Measurements from ENCODE around the gene HIP1. TPM values are rescaled to one million over a fixed set of nuclear protein-coding genes. Genes with fewer than 3 reads are reported as not detected.
A peak's percentile ranks its signal among the peaks of the same experiment; 100 is the strongest.

Gene HIP1
- total and polyA plus RNA-seq, 2 of the 13 experiments (the other 11 are each of a cell fraction or from before 2014, with no cell fraction given) = 4.5 to 6.2 TPM

DNA sequence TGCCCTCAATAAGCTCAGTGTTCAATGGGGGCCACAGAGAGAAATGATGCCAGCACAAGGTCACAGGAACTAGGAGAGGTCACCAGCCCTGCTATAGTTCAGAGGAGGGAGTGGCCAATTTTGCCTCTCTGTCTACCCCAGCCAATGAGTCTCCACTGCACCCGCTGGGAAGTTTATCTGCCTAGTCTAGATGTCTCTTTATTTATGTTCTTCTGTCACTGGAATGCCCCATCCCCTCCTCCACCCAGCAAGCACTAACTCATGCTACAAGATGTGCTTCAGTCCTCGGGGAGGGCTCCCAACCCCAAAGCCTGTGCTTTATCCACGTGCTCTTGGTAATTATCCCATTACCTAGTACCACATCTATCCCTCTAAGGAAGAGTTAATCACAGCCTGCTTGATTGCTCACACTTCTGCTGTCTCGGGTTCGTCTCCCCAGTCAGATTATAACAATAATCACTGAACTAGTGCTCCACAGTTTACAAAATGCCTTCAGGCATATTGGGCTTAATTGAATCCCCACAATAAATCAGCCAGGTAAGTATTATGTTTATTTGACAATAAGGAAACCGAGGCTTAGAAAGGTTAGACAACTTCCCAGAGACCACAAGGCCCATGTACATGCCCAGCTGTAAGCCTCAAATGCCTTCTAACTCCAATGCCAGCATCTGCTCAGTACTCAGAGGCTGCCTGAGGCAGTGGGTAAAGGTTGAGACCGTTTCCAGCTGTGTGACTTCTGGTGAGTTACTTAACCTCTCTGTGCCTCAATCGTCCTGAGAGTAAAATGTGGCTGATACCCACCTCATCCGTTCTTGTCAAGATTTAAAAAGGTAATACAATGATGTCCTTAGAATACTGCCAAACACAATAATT is 3.9 kb downstream of the HIP1 start:
- no peak for ATAC-seq
- no peak for FAIRE-seq
- H3K9me3 ChIP-seq (ENCODE audit: low read length) = no peaks in the 10 kb centered on the region
- no peaks in the 10 kb centered on the region for H3K79me2 ChIP-seq (ENCODE audit: insufficient read depth, low read length)
- peak; percentile 45 for DNase-seq (ENCODE audit: low spot score)
- no TSS peak for BruUV-seq (replicated peaks)
- no peak overlapping the region for H3K4me2 ChIP-seq (ENCODE audit: low read depth, low read length)
- peaks cover 21% of the 10 kb centered on the region for H3K4me1 ChIP-seq (ENCODE audit: insufficient read depth, low read length)
- H3K36me3 ChIP-seq (replicated peaks in 1 of 2; ENCODE audit: control insufficient read depth in 1 of 2, insufficient read depth in 2 of 2, low read length in 2 of 2) = no peaks in the 10 kb centered on the region
- no peak overlapping the region for H3K4me3 ChIP-seq (replicated peaks in 1 of 3; ENCODE audit: insufficient read depth in 1 of 3, low read depth in 2 of 3, low read length in 3 of 3)
- intact Hi-C loops (cut with micrococcal nuclease; ENCODE audit: unreplicated experiment) (no loop called here), in situ Hi-C loops (cut with HindIII; ENCODE audit: extremely low pct_ligation_motif_present, low pct_unique_long_range_greater_than_20kb) (no loop called here)
- H3K9ac ChIP-seq (ENCODE audit: insufficient read depth, low read depth, low read length) = no peak overlapping the region
- WGBS (ENCODE audit: low lambda C conversion rate) = 80% methylated on average over 8 of the region's 9 CpGs
- POLR2A ChIA-PET = no interaction called here
- CTCF ChIA-PET (ENCODE audit: low intra/inter-chr PET ratio, low total read pairs) = no interaction called here
- H4K20me1 ChIP-seq (ENCODE audit: insufficient read depth, low read length) = no peaks in the 10 kb centered on the region
- TF ChIP-seq ZNF549 (CRISPR knock-in tag; IDR thresholded peaks at IDR 0.05) = no peak
- peak; percentile 61; the same call in 1 of the 2 replicates for TF ChIP-seq ZMYM3 (CRISPR knock-in tag; IDR thresholded peaks at IDR 0.05)
- no peak for TF ChIP-seq CBX1 (IDR thresholded peaks at IDR 0.05; ENCODE audit: low read depth)
- no peak for TF ChIP-seq ZBTB33 (CRISPR knock-in tag; IDR thresholded peaks at IDR 0.05)
- no peak for TF ChIP-seq NR2F6 (IDR thresholded peaks at IDR 0.05)
- 0 out of 2 replicates have a peak, but pooled peaks have one; percentile 13 for TF ChIP-seq NR2F6 (CRISPR knock-in tag; IDR thresholded peaks at IDR 0.05)
- TF ChIP-seq THAP8 (CRISPR knock-in tag; IDR thresholded peaks at IDR 0.05; ENCODE audit: borderline replicate concordance) = no peak
- no peak for TF ChIP-seq ZNF841 (CRISPR knock-in tag; IDR thresholded peaks at IDR 0.05; ENCODE audit: borderline replicate concordance)
- TF ChIP-seq ZKSCAN5 (CRISPR knock-in tag; IDR thresholded peaks at IDR 0.05) = no peak
- TF ChIP-seq, protein P1, sequence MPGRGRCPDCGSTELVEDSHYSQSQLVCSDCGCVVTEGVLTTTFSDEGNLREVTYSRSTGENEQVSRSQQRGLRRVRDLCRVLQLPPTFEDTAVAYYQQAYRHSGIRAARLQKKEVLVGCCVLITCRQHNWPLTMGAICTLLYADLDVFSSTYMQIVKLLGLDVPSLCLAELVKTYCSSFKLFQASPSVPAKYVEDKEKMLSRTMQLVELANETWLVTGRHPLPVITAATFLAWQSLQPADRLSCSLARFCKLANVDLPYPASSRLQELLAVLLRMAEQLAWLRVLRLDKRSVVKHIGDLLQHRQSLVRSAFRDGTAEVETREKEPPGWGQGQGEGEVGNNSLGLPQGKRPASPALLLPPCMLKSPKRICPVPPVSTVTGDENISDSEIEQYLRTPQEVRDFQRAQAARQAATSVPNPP (CRISPR knock-in tag; IDR thresholded peaks at IDR 0.05) = no peak
- TF ChIP-seq ZNF33A (CRISPR knock-in tag; IDR thresholded peaks at IDR 0.05; ENCODE audit: borderline replicate concordance) = no peak
- TF ChIP-seq ZNF414 (CRISPR knock-in tag; IDR thresholded peaks at IDR 0.05) = no peak
- TF ChIP-seq ZNF768 (CRISPR knock-in tag; IDR thresholded peaks at IDR 0.05) = peak; percentile 89
- no peak for TF ChIP-seq GABPB1 (CRISPR knock-in tag; IDR thresholded peaks at IDR 0.05)
- TF ChIP-seq ZNF432 (CRISPR knock-in tag; IDR thresholded peaks at IDR 0.05; ENCODE audit: borderline replicate concordance) = no peak
- TF ChIP-seq HINFP (CRISPR knock-in tag; IDR thresholded peaks at IDR 0.05; ENCODE audit: low read depth) = no peak
- TF ChIP-seq ZNF839 (CRISPR knock-in tag; IDR thresholded peaks at IDR 0.05; ENCODE audit: borderline replicate concordance) = no peak
- no peak for TF ChIP-seq AGO2 (optimal IDR thresholded peaks at IDR 0.05; ENCODE audit: low read depth, low read length)
- no peak for TF ChIP-seq ZNF720 (CRISPR knock-in tag; IDR thresholded peaks at IDR 0.05)
- no peak for TF ChIP-seq ZNF251 (CRISPR knock-in tag; IDR thresholded peaks at IDR 0.05)
- H3K27ac ChIP-seq (ENCODE audit: extremely low read length, insufficient read depth, low read length) = no peak overlapping the region
- no peaks in the 10 kb centered on the region; a peak in 1 of 5 replicates for H3K27me3 ChIP-seq (ENCODE audit: control insufficient read depth in 1 of 2, insufficient read depth in 2 of 2, low read length in 2 of 2)
- no peak overlapping the region for H2AFZ ChIP-seq (ENCODE audit: low read length)

Measured in HepG2 (cell line).